MCF 10A (cell line): ENCODE data around the gene CARD9. TPM values are rescaled to one million over a fixed set of nuclear protein-coding genes. Genes with fewer than 3 reads are reported as not detected.

Experiments used
- BruUV-seq: library from RNA; stranded (reverse); fragments of 400-500 nt; replicated peaks from 2 replicates; lab custom pipeline; 2021; lab: Mats Ljungman, UMichigan
- CTCF ChIA-PET: fragments of 300-600 bp; sonication (Branson Sonifier 250); formaldehyde crosslinking; extraction: SDS; loops from one replicate; lab custom pipeline; 2021; ENCODE audit warnings: antibody characterized with exemption, inconsistent platforms; lab: Yijun Ruan, JAX
- POLR2A ChIA-PET: fragments of 300-600, 350-650 bp; sonication (Branson Sonifier 250); formaldehyde crosslinking; extraction: SDS; loops from one replicate; lab custom pipeline; 2020; ENCODE audit warnings: antibody characterized with exemption, inconsistent platforms; lab: Yijun Ruan, JAX
- DNase-seq: peaks from one replicate; pipeline ENCODE4 v3.0.0-alpha.2; 2018; ENCODE audit not compliant: unreplicated experiment
- H3K27ac Mint-ChIP-seq: one replicate; pipeline ENCODE4 v1.8.0; 2022; ENCODE audit warnings: mild to moderate bottlenecking, low read depth, mixed read lengths; ENCODE audit not compliant: unreplicated experiment
- H3K27me3 Mint-ChIP-seq: one replicate; pipeline ENCODE4 v1.8.0; 2022; ENCODE audit warnings: mixed read lengths; ENCODE audit not compliant: insufficient read depth, unreplicated experiment
- H3K36me3 Mint-ChIP-seq: one replicate; pipeline ENCODE4 v1.8.0; 2022; ENCODE audit warnings: mild to moderate bottlenecking, moderate library complexity, mixed read lengths; ENCODE audit not compliant: insufficient read depth, unreplicated experiment
- H3K4me1 Mint-ChIP-seq: one replicate; pipeline ENCODE4 v1.8.0; 2022; ENCODE audit warnings: mixed read lengths; ENCODE audit not compliant: insufficient read depth, unreplicated experiment
- H3K4me3 Mint-ChIP-seq: one replicate; pipeline ENCODE4 v1.8.0; 2022; ENCODE audit warnings: mild to moderate bottlenecking, moderate library complexity, mixed read lengths; ENCODE audit not compliant: unreplicated experiment
- H3K9me3 Mint-ChIP-seq: one replicate; pipeline ENCODE4 v1.8.0; 2022; ENCODE audit warnings: mixed read lengths; ENCODE audit not compliant: unreplicated experiment
- intact Hi-C: fragments of 100-400 bp; cut with micrococcal nuclease; formaldehyde crosslinking; loops from 2 replicates; pipeline ENCODE4 v1.14.1; 2022
- total RNA-seq: library from RNA; stranded (reverse); gene quantifications from 2 replicates; pipeline ENCODE4 v1.2.3, GENCODE V29; 2022
- TF ChIP-seq, protein P1 (sequence below): fragments of 200-600 bp; IDR thresholded peaks from one replicate; pipeline ENCODE4 v1.8.0; 2022; ENCODE audit warnings: antibody characterized with exemption, mild to moderate bottlenecking; ENCODE audit not compliant: unreplicated experiment

Gene CARD9
- total RNA-seq, 1 experiment from 2014 or later, result 0.33 TPM

DNA sequence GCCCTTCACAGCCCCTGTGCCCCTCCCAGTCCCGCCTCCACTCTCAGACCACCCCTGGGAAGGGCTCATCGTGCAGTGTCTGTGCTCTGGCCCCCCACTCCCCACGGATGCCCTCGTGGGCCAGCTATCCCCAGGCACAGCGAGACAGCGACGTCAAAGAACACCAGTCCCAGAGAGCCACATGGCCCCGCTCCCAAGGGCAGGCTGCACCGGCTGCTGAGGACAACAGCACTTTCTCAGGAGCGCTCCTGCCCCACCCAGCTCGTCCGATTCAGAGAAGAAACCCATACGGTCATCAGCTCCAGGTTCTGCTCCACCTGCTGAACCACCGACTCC, 31.3 kb upstream of the CARD9 start:
- H3K4me1 Mint-ChIP-seq, result peaks cover 7% of the 10 kb centered on the region
- DNase-seq, result no peak
- CTCF ChIA-PET, result no interaction called here
- no peaks in the 10 kb centered on the region for H3K27me3 Mint-ChIP-seq
- no peak overlapping the region for H3K4me3 Mint-ChIP-seq
- TF ChIP-seq, protein P1, sequence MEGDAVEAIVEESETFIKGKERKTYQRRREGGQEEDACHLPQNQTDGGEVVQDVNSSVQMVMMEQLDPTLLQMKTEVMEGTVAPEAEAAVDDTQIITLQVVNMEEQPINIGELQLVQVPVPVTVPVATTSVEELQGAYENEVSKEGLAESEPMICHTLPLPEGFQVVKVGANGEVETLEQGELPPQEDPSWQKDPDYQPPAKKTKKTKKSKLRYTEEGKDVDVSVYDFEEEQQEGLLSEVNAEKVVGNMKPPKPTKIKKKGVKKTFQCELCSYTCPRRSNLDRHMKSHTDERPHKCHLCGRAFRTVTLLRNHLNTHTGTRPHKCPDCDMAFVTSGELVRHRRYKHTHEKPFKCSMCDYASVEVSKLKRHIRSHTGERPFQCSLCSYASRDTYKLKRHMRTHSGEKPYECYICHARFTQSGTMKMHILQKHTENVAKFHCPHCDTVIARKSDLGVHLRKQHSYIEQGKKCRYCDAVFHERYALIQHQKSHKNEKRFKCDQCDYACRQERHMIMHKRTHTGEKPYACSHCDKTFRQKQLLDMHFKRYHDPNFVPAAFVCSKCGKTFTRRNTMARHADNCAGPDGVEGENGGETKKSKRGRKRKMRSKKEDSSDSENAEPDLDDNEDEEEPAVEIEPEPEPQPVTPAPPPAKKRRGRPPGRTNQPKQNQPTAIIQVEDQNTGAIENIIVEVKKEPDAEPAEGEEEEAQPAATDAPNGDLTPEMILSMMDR, result no peak
- no TSS peak for BruUV-seq
- H3K27ac Mint-ChIP-seq, result no peak overlapping the region
- H3K9me3 Mint-ChIP-seq, result no peaks in the 10 kb centered on the region
- POLR2A ChIA-PET, result no interaction called here
- H3K36me3 Mint-ChIP-seq, result peaks cover 58% of the 10 kb centered on the region
- intact Hi-C loops, result no loop called here

DNA sequence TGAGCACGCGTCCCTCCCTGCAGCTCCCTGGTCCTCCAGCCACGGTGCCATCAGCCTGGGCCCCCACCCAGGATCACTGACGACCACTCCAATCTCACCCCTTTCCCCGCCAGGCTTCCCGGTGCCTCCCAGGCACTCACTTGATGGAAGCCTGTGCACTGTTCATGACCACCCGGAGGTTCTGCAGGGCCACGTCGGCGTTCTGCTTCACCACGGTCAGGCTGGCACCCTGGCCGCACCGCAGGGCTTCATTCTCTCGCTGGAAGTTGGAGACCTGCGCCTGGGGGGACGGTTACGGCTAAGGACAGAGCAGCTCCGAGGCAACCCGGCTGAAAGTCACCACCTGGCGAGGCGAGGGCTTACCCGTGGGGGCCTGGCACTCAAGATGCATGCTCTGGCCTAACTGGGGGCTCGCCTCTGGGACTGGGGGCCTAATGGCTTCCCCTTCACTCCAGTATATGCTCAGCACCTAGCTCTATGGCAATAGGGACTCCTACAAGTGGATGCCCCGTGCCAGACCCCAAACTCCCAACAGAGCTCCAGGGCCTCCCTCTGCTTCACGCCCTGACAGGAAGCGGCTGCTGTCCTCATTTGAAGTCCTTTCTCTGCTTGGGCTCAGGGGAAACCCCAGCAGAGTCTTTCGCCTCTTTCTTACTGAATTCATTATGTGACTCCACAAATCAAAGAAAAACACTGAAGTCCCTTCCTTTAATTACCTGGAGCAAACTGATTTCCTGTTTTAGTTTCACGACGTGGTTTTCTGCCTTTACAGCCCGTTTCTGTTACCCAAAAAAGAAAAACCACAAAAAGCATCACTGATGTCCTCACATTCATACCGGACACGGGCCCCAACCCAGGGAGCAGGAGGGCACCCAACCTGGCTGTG, 30.7 kb upstream of the CARD9 start:
- TF ChIP-seq, protein P1, result no peak
- Mint-ChIP-seq H3K36me3 (peaks cover 58% of the 10 kb centered on the region), H3K4me3 (no peak overlapping the region), H3K27me3 (no peaks in the 10 kb centered on the region), H3K4me1 (peaks cover 7% of the 10 kb centered on the region), H3K27ac (no peak overlapping the region), H3K9me3 (no peaks in the 10 kb centered on the region)
- intact Hi-C loops, result no loop called here
- no peak for DNase-seq
- POLR2A ChIA-PET, result no interaction called here
- CTCF ChIA-PET, result no interaction called here
- no TSS peak for BruUV-seq

DNA sequence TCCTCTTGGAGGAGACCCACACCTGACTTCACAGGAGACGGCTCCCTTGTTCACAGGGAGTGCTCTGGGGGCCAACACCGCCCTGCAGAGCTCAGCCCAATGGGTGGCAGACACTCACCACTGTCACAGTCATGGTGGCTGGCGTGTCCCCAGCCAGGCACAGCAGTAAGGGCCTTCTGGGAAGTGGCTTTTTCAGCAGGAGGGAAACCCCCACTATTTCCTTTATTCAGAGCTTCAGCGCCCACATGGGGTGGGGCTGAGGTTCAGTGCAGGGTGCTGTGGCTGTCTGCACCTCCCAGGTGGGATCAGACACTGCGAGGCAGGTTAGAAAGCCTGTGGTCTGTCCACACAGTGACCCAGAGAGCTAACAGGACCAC, 30.1 kb upstream of the CARD9 start:
- intact Hi-C loops, result no loop called here
- BruUV-seq, result no TSS peak
- Mint-ChIP-seq H3K4me3 (no peak overlapping the region), H3K36me3 (peaks cover 58% of the 10 kb centered on the region), H3K27me3 (no peaks in the 10 kb centered on the region), H3K4me1 (peaks cover 1% of the 10 kb centered on the region), H3K27ac (no peak overlapping the region), H3K9me3 (no peaks in the 10 kb centered on the region)
- ChIA-PET CTCF (no interaction called here), POLR2A (interaction anchor here (0.6 kb wide), 1 partner anchor 34 kb away, joined by 3 read pairs; no protein-coding TSS in a partner anchor)
- TF ChIP-seq, protein P1, result no peak
- no peak for DNase-seq

DNA sequence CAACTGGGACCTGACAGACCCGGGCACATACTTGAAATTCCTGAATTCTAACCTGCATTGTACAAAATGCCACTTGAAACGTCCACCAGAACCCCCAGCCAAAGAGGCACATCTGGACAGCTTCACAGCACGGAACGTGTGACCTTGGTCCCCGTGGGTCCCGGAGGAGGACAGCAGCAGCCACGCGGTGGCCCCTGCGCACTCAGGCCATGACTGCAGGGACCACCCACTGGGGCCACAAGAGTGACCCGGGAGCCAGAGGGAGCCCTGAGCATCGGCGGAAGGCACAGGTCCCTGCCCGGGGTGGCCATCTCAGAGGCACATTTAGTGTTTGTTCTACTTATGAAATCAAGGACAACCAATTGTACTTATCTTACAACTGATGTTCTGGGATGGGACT, 28.6 kb upstream of the CARD9 start:
- no peak overlapping the region for H3K4me3 Mint-ChIP-seq
- BruUV-seq, result no TSS peak
- TF ChIP-seq, protein P1, result no peak
- ChIA-PET POLR2A (interaction anchor here (0.7 kb wide), 1 partner anchor 8 kb away, joined by 3 read pairs; no protein-coding TSS in a partner anchor), CTCF (interaction anchor here (0.7 to 1.6 kb wide), 3 partner anchors 7 to 43 kb away, joined by 3 to 14 read pairs (median 3); partner anchors contain the start of gene DNLZ)
- no peaks in the 10 kb centered on the region for H3K4me1 Mint-ChIP-seq
- no peaks in the 10 kb centered on the region for H3K27me3 Mint-ChIP-seq
- intact Hi-C loops, result no loop called here
- H3K9me3 Mint-ChIP-seq, result no peaks in the 10 kb centered on the region
- peaks cover 50% of the 10 kb centered on the region for H3K36me3 Mint-ChIP-seq
- no peak for DNase-seq
- H3K27ac Mint-ChIP-seq, result no peak overlapping the region
